UCSD-AML1 (cell line): ENCODE results near the gene YIPF7.
A peak's percentile ranks its signal among the peaks of the same experiment; 100 is the strongest.

Experiments used
- DNase-seq: peaks from one replicate; lab custom pipeline; 2025; ENCODE audit not compliant: unreplicated experiment; lab: John Stamatoyannopoulos, UW

The YIPF7 gene

GRCh38 chr4:44651425-44651824 is at the start of gene YIPF7:
Gene YIPF7, minus strand, starts transcription at chr4:44651625. Its CDS starts 1,525 bp downstream, at chr4:44650100.
- DNase-seq, result no peak

DNA sequence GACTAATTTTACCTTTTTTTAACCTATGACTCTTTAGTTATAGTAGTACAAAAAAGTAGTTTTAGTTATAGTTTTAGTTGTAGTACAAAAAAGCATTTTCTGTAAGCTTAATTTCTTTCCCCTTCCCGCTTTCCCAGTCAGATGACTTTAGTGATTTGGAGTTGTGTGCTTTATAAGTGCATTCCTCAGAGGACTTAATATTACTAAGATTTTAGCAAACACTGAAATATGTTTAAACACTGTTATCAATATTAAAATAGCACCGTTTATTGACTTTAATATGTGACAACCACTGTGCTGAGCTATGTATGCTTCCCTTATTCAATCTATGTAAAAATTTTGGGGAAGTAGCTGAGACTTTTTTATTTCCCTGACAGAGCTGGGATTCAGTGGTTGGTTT is 49.6 kb upstream of the YIPF7 start:
- DNase-seq, result no peak

DNA sequence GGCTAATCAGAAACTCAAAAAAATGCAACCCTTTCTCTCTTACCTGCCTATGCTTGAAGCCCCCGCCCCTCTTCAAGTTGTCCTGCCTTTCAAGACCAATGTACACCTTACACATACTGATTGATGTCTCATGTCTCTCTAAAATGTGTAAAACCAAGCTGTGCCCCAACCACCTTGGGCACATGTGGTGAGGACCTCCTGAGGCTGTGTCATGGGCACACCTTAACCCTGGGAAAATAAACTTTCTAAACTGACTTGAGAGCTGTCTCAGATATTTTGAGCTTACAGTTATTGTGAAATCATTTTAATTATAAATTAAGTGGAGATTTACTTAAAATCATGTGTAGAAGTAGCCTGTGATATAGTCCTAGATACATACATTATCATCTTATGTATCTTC is 49.0 kb upstream of the YIPF7 start:
- no peak for DNase-seq

- DNase-seq, result no peak
Measured at GRCh38 chr4:44684648-44685047, 33.2 kb upstream of the YIPF7 start.

DNA sequence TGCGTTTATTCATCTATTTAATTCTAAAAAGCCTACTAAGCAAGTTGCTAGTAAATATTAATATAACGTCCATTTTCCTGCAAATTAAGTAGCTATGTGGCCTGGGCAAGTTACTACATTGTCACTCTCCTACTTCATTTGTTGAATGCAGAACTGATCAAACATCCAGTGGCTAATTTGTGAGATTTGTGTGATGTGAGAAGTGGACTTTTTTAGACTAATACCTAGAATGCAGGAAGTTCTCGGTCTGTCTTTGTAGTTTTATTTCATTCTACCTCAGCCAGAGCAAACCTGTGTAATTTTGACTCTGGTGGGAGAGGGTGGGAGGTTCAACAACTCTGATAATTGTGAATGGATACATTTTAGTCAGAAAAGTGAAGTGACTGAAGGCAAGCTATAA is 27.6 kb upstream of the YIPF7 start:
- no peak for DNase-seq

GRCh38 chr4:44678094-44679041 is 26.9 kb upstream of the YIPF7 start, which contains the start of gene GUF1:
Gene GUF1, plus strand, starts transcription at chr4:44678420. Its CDS starts 203 bp downstream, at chr4:44678623.
- DNase-seq, result peak; percentile 89

- no peak for DNase-seq
Measured at GRCh38 chr4:44675366-44675765, 23.9 kb upstream of the YIPF7 start.

DNA sequence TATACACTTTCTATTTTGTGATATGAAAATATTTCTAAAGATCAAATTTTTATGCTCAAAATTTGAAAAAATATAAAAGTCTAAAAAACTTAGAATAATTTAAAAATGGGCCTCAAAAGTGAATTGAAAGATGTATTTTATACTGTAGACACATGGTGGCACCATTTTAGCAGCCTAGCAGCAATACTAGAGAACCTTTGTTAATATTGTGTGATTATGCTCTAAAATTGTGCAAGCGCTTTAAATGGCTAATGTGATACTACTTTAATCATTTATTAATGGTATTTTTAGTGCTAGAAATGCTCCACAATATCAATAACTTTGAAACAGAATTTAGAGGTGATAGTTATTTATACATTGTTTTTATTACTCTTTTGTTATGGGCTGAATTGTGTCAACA is 23.0 kb upstream of the YIPF7 start:
- no peak for DNase-seq

GRCh38 chr4:44671636-44672035 is 20.2 kb upstream of the YIPF7 start:
- no peak for DNase-seq

GRCh38 chr4:44670506-44671199 is 19.2 kb upstream of the YIPF7 start:
- DNase-seq, result no peak

DNA sequence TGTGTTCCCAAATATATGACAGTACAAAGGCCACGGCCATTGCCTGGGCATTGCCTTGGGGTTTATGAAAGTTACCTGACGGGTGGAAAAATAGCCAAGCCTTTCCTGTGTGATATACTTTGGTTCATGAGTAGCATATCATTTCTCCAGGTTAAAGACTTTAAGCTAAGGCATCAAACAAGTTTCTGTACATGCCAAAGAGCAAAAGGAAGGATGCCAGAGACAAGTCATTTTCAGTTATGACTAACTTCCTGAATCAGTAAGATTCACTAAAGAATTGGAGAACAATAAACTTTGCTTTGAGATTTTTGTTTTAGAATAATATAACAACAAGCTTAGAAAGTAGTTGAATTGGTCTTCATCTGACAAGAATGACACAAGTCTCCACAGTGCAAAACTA is 17.1 kb upstream of the YIPF7 start:
- DNase-seq, result no peak

GRCh38 chr4:44663539-44664263 is 12.3 kb upstream of the YIPF7 start:
- no peak for DNase-seq

DNA sequence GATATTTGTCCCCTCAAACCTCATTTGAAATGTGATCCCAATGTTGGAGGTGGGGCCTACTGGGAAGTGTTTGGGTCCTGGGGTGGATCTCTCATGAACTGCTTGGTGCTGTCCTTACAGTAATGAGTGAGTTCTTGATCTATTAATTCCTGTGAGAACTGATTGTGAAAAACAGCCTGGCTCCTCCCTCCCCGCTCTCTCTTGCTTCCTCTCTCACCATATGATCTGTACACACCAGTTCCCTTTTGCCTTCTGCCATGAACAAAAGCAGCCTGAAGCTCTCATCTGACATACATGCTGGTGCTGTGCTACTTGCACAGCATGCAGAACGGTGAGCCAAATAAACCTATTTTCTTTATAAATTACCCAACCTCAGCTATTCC is 11.2 kb upstream of the YIPF7 start:
- DNase-seq, result no peak

DNA sequence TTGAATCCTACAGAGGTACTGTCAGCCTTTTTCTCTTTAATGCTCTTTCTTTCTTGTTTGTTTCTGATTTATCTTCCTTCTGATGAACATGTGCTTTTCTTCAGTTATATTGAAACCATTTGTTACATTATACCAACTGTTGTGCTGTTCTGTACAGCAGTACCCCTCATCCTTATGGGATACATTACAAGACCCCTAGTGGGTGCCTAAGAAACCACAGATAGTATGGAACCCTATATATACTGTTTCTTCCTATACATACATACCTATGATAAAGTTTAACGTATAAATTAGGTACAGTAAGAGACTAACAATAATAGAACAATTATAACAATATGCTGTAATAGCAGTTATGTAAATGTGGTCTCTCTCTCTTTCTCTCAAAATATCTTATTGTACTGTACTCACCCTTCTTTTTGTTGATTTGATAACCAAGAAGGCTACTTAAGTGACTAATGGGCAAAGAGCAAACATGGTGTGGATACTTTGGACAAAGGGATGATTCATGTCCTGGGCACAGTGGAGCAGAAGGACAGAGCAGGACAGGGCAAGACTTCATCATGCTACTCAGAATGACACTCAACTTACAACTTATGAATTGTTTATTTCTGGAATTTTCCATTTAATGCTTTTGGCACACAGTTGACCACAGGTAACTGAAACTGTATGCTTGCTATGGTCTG is 10.7 kb upstream of the YIPF7 start:
- DNase-seq, result no peak

GRCh38 chr4:44660396-44660795 is 9.0 kb upstream of the YIPF7 start:
- no peak for DNase-seq

DNA sequence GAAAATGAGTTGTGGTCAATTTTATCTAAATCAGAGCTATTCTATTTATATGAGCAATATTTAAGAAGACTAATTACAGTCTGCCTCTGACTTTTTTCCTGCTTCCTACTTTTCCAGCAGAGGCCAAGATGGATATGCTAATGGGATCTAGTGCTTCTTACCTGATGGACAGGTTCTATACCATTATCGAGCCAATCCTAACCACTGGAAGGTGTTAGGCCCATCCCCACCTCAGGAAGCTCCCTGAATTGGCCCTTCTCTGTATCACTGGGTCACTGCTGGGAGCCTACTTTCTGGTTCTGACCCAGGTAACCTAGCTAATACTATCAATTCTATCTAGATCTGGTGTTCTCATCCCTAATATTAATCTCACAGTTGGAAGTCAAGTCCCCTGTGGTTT is 577 bp upstream of the YIPF7 start:
- no peak for DNase-seq

DNA sequence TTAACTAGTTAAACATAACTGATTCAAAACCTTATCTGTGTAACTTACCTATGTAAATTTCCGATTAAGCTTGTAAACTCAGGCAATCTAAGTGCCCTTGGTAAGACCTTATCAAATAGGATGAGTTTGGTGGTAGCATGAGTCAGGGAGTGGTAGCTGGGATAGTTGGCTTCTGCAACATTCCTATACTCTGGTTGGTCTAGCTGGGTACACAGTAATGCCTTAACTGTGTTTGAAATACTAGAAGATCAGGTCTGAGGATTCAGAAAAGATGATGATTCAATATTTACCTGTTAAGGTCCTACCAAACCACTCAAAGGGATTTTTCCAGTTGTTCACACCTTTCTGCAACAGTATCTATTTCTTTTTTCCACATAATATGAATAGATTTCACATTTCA is 5.3 kb downstream of the YIPF7 start:
- no peak for DNase-seq

- no peak for DNase-seq
Measured at GRCh38 chr4:44638091-44638490, 13.3 kb downstream of the YIPF7 start.

DNA sequence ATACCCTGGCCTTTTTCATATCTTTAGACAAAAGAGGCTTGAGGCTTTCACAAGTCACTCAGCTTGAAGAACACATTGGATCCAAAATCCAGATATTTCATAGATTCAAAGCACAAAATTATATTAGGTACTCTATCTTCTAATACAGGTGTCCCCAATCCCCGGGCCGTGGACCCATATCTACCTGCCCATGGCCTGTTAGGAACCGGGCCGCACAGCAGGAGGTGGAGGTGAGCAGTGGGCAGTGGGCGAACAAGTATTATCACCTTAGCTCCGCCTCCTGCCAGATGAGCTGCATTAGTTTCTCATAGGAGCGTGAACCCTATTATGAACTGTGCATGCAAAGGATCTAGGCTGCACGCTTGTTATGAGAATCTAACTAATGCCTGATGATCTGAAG is 18.7 kb downstream of the YIPF7 start:
- DNase-seq, result no peak

DNA sequence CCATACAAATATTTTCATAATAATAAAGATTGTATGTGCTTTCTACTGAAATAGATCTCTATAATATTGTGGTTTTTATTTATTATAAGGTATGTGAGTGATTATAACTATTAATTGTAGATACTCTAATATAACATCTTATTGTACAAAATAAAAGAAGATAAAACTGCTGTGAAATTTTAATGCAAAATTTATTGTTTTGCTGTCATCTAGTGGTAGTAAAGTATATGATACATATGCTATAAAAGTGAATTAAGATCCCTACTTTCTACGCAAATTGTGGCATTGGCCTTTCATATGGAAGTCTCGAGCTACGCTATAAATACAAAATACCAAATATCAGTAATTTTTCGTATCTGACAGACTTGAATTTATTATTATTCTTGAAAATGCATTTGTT is 19.3 kb downstream of the YIPF7 start:
- no peak for DNase-seq

DNA sequence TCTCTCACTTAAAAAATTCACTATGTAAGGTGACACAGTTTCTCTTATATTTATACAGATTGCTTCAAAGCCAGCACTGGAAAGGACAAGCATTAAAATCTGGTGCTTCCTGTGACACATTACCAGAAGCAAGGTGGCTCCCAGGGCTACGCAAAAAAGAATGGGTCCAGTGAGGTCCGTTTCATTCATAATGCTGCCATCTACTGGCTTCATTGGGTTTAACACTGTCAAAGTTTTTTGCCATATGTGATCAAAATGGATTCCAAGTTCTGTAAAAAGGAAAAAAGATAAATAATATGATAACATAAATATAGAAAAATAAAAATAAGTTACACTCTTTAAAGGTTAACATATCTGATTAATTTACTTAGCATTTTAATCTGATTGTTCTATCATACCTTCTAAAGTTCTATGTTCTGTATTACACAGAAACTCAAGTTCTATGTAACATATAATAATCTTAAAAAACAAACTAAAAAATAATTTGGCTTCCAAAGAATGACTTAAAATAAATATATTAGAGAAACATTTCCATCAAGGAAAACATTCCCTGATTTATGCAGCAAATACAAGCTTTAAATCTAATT is 22.1 kb downstream of the YIPF7 start:
- DNase-seq, result peak; percentile 5
